NCI-H2196 treated with DMSO at 0.1 percent for 48 hours (cell line): ENCODE measurements around the gene EIF4G3.
"Not testable (repeated sequence)": the region's sequence is repeated elsewhere in the genome, so short reads cannot be mapped to it uniquely, and the experiment has no call there.

Source experiments
- DNase-seq: peaks from one replicate; lab custom pipeline; 2025; ENCODE audit not compliant: unreplicated experiment; lab: John Stamatoyannopoulos, UW

The EIF4G3 gene

GRCh38 chr1:21069549-21069948 is 107.1 kb downstream of the EIF4G3 start:
- no peak for DNase-seq

DNA sequence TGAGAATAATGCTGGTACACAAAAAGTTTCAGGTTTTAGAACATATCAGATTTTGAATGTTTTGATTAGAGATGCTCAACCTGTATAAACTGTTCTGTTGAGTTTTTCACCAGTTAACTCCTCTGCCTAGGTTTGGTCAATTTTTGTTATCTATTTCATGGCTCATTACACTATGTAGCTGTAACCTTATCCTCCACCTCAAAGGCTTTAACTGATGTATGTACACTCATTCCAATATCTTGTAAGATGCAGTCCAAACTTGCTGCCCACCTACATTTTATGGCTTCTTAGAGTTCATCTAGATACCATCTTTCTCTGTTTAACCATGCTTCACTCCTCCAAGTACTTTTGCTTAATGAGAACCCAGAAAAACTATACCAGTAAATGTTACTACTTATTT is 107.8 kb downstream of the EIF4G3 start:
- DNase-seq, result no peak

DNA sequence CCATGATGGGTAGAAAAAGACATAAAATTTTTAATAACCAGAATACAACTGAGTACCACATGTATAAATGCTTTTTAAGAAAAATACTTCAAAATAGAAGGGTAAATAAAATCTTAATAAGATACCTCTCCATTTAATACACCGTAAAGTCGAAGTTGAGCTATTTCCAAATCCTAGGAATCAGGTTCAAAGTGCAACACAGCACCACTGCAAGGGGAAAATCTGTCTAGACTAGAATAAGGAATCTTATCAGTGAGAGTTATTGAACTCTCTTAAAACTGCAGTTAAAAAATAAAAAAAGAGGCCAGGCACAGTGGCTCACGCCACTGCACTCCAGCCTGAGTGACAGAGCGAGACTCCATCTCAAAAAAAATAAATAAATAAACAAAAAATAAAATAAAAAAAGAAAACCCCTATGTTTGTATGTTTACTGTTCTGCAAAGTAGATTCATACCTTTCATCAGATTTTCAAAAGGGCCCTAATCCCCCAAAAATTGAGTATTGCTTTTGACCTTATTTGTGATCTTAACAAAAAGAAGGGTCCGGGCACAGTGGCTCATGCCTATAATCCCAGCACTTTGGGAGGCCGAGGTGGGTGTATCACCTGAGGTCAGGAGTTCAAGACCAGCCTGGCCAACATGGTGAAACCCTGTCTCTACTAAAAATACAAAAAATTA is 109.0 kb downstream of the EIF4G3 start:
- no peak for DNase-seq

DNA sequence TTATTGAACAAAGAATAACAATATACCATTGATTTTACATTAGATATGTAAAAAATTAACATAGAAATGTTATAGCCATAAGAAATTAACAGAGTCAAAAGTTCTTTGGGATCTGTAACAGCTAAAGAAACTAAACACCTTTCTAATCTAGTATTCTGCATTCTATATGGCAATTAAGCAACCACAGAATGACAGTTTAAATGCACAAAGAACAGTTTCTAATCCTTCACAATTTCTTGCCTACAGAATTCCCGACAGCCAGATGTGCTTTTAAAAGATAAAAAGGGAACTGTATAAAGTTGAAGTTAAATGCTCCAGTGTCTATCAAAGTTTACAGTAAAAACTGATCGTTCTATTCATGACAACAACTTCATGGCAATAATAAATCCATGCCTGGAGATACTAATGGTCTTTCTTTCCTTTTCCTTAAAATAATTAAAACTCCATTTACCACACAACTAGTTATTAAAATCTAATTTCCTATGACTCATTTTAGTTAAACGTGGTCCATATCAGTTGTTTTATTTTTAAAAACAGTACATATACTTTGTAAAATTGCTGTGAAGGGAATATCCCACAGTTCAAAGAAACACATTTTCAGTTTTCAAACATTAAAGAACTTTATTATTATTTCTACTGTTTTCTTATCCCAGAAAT is 110.2 kb downstream of the EIF4G3 start:
- DNase-seq, result no peak

DNA sequence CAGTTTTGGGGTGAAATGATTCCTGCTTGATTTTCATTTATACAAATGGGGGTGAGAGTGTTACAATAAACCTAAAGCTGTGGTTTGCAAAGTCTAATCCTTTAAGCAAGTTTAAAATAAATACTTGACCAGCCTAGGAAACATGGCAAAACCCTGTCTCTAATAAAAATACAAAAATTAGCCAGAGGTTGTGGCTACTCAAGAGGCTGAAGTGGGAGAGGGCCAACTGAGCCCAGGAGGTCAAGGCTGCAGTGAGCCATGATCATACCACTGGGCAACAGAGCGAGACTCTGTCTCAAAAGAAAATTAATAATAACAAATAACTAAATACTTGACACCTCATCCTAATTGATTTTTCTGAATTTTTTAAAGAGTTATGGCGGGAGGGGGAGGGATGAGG is 110.8 kb downstream of the EIF4G3 start:
- no peak for DNase-seq

GRCh38 chr1:21064057-21064456 is 112.6 kb downstream of the EIF4G3 start:
- peak; percentile 13 for DNase-seq

GRCh38 chr1:21060523-21060922 is 116.2 kb downstream of the EIF4G3 start:
- no peak for DNase-seq

DNA sequence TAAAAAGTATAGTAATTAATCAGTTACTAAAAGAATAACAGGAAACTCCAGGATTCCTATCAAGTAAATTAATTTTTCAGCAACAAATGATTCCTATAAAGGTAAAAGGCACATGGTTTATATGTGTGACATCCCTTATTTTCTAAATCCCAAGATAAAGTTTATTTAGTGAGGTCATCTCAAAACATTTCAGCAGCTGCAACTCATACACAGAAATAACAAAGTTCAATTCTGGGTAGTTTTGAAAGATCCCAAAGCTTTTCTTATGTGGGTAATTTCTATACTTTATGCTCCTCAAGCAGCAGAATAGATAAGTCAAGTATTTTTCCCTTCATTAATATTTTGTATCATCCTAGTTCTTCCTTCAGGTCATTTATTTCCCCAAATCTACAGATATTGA is 117.7 kb downstream of the EIF4G3 start:
- no peak for DNase-seq

GRCh38 chr1:21058035-21058793 is 118.5 kb downstream of the EIF4G3 start:
- no peak for DNase-seq

DNA sequence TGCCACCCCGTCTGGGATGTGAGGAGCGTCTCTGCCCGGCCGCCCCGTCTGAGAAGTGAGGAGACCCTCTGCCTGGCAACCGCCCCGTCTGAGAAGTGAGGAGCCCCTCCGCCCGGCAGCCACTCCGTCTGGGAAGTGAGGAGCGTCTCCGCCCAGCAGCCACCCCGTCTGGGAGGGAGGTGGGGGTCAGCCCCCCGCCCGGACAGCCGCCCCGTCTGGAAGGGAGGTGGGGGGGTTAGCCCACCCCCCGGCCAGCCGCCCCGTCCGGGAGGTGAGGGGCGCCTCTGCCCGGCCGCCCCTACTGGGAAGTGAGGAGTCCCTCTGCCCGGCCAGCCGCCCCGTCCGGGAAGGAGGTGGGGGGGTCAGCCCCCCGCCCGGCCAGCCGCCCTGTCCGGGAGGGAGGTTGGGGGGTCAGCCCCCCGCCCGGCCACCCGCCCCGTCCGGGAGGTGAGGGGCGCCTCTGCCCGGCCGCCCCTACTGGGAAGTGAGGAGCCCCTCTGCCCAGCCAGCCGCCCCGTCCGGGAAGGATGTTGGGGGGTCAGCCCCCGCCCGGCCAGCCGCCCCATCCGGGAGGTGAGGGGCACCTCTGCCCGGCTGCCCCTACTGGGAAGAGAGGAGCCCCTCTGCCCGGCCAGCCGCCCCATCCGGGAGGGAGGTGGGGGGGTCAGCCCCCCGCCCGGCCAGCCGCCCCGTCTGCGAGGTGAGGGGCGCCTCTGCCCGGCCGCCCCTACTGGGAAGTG is 123.3 kb downstream of the EIF4G3 start:
- not testable (repeated sequence) for DNase-seq

GRCh38 chr1:21052034-21052433 is 124.7 kb downstream of the EIF4G3 start:
- no peak for DNase-seq

- DNase-seq, result no peak
These were observed 125.4 kb downstream of the EIF4G3 start for GRCh38 chr1:21051177-21051825.

- DNase-seq, result no peak
These were observed 126.7 kb downstream of the EIF4G3 start for GRCh38 chr1:21050031-21050430.

- no peak for DNase-seq
These were observed 128.2 kb downstream of the EIF4G3 start for GRCh38 chr1:21048462-21048861.

DNA sequence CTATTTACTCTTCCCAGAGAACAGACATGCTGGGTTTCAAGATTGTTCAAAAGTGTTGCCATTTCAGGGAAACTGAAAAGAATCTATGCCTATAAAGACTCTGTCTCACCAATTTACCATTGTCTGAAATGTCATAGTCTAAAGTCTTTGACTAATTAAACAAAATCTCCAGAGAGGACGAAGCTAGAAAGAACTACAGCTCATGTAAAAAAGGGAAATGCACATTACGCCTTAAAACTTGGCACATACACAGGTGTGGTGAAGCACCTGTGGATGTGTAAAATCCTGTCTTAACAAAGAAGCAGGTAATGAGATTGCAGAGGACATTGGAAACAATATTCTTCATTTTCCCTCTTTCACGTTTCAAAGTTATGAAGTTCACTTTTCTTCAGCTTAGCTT is 130.6 kb downstream of the EIF4G3 start:
- DNase-seq, result no peak

GRCh38 chr1:21045351-21045750 is 131.3 kb downstream of the EIF4G3 start:
- no peak for DNase-seq

DNA sequence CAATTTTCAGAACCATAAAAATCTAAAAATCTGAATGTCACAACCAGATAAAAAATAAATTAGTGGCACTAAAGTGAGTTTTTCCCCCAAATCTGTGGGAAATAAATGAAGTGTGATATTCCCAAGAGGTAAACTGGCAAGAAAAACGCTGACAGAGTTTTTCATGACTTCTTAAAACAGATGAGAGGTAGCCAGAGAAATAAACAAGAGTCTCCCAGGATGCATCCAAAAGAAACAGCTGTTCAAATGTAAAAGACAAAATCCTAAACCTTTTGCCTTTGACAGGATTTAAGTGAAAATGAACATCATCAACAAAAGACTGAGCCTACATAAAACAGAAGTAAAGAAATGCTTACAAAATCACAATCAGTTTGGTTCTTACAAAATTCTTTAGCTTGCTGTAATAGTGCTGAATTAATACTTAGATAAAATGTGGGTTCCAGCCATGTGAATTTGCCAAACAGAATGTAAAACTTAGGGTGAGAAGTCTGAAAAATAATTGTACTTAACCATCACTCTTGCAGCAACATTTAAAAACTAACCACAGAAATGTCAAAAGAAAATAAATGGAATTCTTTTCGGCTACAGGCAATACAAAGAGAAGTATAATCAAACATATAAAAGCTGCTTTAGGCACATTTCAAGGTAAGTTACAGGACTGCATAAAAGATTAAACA is 133.6 kb downstream of the EIF4G3 start:
- no peak for DNase-seq

DNA sequence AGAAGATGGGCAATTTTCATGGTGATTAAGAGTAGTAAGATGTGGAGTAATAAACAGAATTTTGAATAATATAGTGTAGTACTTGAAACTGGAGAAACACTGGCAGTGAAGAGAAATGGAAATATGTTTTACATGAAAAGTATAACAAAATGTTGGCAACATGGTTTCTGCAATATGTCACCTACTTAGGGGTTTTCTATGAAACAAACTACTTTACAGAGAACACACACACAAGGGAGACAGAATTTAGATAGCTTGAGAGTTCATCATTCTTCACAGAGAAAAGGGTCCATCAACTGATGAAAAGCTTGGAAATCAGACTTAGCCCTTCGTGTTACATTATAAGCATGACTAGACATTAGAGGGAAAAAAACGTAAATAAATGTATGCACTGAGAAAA is 135.2 kb downstream of the EIF4G3 start:
- DNase-seq, result no peak

GRCh38 chr1:21037091-21037490 is 139.6 kb downstream of the EIF4G3 start:
- no peak for DNase-seq

GRCh38 chr1:21035794-21036193 is 140.9 kb downstream of the EIF4G3 start:
- DNase-seq, result no peak
